Endothelial cell of umbilical vein (primary cell): ENCODE results near the gene FAM186B. TPM values are rescaled to one million over a fixed set of nuclear protein-coding genes. Genes with fewer than 3 reads are reported as not detected.

ENCODE experiments used
- BruUV-seq: library from RNA; stranded (reverse); fragments of 400-500 nt; replicated peaks from 2 replicates; lab custom pipeline; 2021; lab: Mats Ljungman, UMichigan
- CTCF ChIA-PET: fragments of 300-600, 350-600 bp; sonication (Branson Sonifier 250); formaldehyde crosslinking; loops from one replicate; lab custom pipeline; 2021; ENCODE audit warnings: antibody characterized with exemption, inconsistent platforms; lab: Charles Lee
- POLR2A ChIA-PET: fragments of 300-600, 350-600 bp; sonication (Branson Sonifier 250); formaldehyde crosslinking; loops from one replicate; lab custom pipeline; 2021; ENCODE audit warnings: antibody characterized with exemption, inconsistent platforms; lab: Charles Lee
- DNase-seq: peaks from one replicate; pipeline ENCODE4 v3.0.0-alpha.2; 2011; ENCODE audit warnings: low read depth, low spot score
- FAIRE-seq: peaks from 2 replicates; lab custom pipeline; 2011; peaks lifted over from hg19 to GRCh38; lab: Jason Lieb, UNC
- H2AFZ ChIP-seq: 2 replicates; pipeline ENCODE4 v1.6.0; 2012; ENCODE audit warnings: low read depth, low read length, control low read depth, inconsistent platforms
- H3K27ac ChIP-seq: 2 replicates; pipeline ENCODE4 v1.5.1; 2011; ENCODE audit warnings: low read depth, mild to moderate bottlenecking, control low read depth, low read length, moderate library complexity; ENCODE audit not compliant: insufficient read depth
- H3K27me3 ChIP-seq, 2 experiments: 2 replicates each; pipeline versions ENCODE4 v1.6.0 to v1.6.1; 2011; ENCODE audit warnings: low read length in 2 of 2, mixed read lengths in 1 of 2; ENCODE audit not compliant: control insufficient read depth in 2 of 2, insufficient read depth in 2 of 2
- H3K36me3 ChIP-seq, 2 experiments: 2 replicates in 1 of 2; 3 replicates in 1 of 2; pipeline ENCODE4 v1.5.1; 2011; ENCODE audit warnings: low read length in 2 of 2, mild to moderate bottlenecking in 1 of 2, moderate library complexity in 1 of 2; ENCODE audit not compliant: control insufficient read depth in 2 of 2, insufficient read depth in 2 of 2; ENCODE audit errors: extremely low read depth in 1 of 2
- H3K4me1 ChIP-seq: 3 replicates; pipeline ENCODE4 v1.5.1; 2011; ENCODE audit warnings: mild to moderate bottlenecking, low read length; ENCODE audit not compliant: control insufficient read depth, insufficient read depth; ENCODE audit errors: extremely low read depth
- H3K4me2 ChIP-seq: 2 replicates; pipeline ENCODE4 v1.6.1; 2011; ENCODE audit warnings: low read length, control low read depth, mixed read lengths; ENCODE audit not compliant: insufficient read depth
- H3K4me3 ChIP-seq, 3 experiments: fragments of 200-600 bp in 1 of 3; sonication (generic), shearing (Covaris generic) in 1 of 3; replicated peaks in 1 of 3; 2 replicates each; pipeline ENCODE4 v1.5.1; 2011 to 2016; ENCODE audit warnings: control low read depth in 3 of 3, low read length in 3 of 3, mild to moderate bottlenecking in 2 of 3, inconsistent platforms in 1 of 3, low read depth in 1 of 3, moderate library complexity in 1 of 3; ENCODE audit not compliant: insufficient read depth in 1 of 3
- H3K79me2 ChIP-seq: 2 replicates; pipeline ENCODE4 v1.6.0; 2012; ENCODE audit warnings: low read length, inconsistent platforms; ENCODE audit not compliant: control insufficient read depth, insufficient read depth
- H3K9ac ChIP-seq: replicated peaks from 2 replicates; pipeline ENCODE3; 2011; ENCODE audit warnings: low read length, control low read depth; ENCODE audit not compliant: insufficient read depth; ENCODE audit errors: extremely low read depth
- H3K9me1 ChIP-seq: replicated peaks from 3 replicates; pipeline ENCODE4 v1.6.0; 2011; ENCODE audit warnings: mild to moderate bottlenecking, low read length; ENCODE audit not compliant: control insufficient read depth, insufficient read depth; ENCODE audit errors: extremely low read depth
- H3K9me3 ChIP-seq: replicated peaks from 2 replicates; pipeline ENCODE4 v1.5.1; 2012; ENCODE audit warnings: low read length, inconsistent platforms; ENCODE audit not compliant: control insufficient read depth, insufficient read depth
- H4K20me1 ChIP-seq: replicated peaks from 2 replicates; pipeline ENCODE3; 2011; ENCODE audit warnings: mild to moderate bottlenecking, low read length; ENCODE audit not compliant: control insufficient read depth, insufficient read depth; ENCODE audit errors: extremely low read depth
- EZH2 ChIP-seq: IDR thresholded peaks from 2 replicates; pipeline ENCODE4 v1.6.1; 2012; ENCODE audit warnings: borderline replicate concordance, low read depth, mild to moderate bottlenecking, moderate library complexity, low read length, inconsistent platforms; ENCODE audit not compliant: severe bottlenecking
- FOS ChIP-seq: IDR thresholded peaks from 2 replicates; pipeline ENCODE4 v1.6.1; 2011; ENCODE audit warnings: mild to moderate bottlenecking, low read length, moderate library complexity, borderline replicate concordance; ENCODE audit not compliant: insufficient read depth
- MYC ChIP-seq: IDR thresholded peaks from one replicate; pipeline ENCODE4 v1.6.1; 2011; ENCODE audit warnings: mild to moderate bottlenecking, low read depth, low read length
- dilution Hi-C: fragments of 300-500 bp; cut with MboI; formaldehyde crosslinking; loops from one replicate; pipeline ENCODE4 v1.15.0; 2019; ENCODE audit warnings: low sequenced_read_pairs; ENCODE audit not compliant: extremely low pct_ligation_motif_present
- intact Hi-C: fragments of 100-400 bp; cut with micrococcal nuclease; formaldehyde crosslinking; loops from one replicate; pipeline ENCODE4 v1.10.0; 2022
- polyA plus RNA-seq, 4 experiments: library from polyadenylated mRNA; depleted of rRNA in 3 of 4; stranded (reverse) in 3 of 4; unstranded in 1 of 4; fragments of >200 nt; gene quantifications; 2 replicates each; pipeline versions ENCODE4 v1.2.1 to v1.2.3, GENCODE V29; 2011 to 2012; ENCODE audit warnings: missing spikeins in 1 of 4
- total RNA-seq: library from RNA; stranded (reverse); gene quantifications from 2 replicates; pipeline ENCODE4 v1.2.3, GENCODE V29; 2021
- TF ChIP-seq, protein P1 (sequence below), 2 donors: IDR thresholded peaks; 1 replicate in 1 of 2; 2 replicates in 1 of 2; pipeline ENCODE4 v1.5.1; 2011; ENCODE audit warnings: low read length in 2 of 2, mild to moderate bottlenecking in 2 of 2, moderate library complexity in 2 of 2, control low read depth in 1 of 2, inconsistent platforms in 1 of 2, low read depth in 1 of 2; ENCODE audit not compliant: insufficient read depth in 1 of 2; ENCODE audit errors: extremely low read depth in 1 of 2

Gene FAM186B
- total and polyA plus RNA-seq, 2 donors (not counting 3 experiments of a cell fraction or from before 2014, with no cell fraction given): 0.10 to 0.33 TPM

- Histone ChIP-seq H3K36me3 (peaks cover 4 to 31% of the 10 kb centered on the region in 2 experiments), H3K27ac (no peak overlapping the region), H3K9me3 (no peaks in the 10 kb centered on the region), H3K27me3 (no peaks in the 10 kb centered on the region), H3K4me1 (no peaks in the 10 kb centered on the region), H3K9ac (no peak overlapping the region), H3K79me2 (no peaks in the 10 kb centered on the region), H3K4me3 (no peak overlapping the region), H4K20me1 (no peaks in the 10 kb centered on the region), H3K4me2 (no peak overlapping the region), H3K9me1 (no peaks in the 10 kb centered on the region), H2AFZ (no peak overlapping the region)
- TF ChIP-seq EZH2: no peak
- TF ChIP-seq, protein P1, sequence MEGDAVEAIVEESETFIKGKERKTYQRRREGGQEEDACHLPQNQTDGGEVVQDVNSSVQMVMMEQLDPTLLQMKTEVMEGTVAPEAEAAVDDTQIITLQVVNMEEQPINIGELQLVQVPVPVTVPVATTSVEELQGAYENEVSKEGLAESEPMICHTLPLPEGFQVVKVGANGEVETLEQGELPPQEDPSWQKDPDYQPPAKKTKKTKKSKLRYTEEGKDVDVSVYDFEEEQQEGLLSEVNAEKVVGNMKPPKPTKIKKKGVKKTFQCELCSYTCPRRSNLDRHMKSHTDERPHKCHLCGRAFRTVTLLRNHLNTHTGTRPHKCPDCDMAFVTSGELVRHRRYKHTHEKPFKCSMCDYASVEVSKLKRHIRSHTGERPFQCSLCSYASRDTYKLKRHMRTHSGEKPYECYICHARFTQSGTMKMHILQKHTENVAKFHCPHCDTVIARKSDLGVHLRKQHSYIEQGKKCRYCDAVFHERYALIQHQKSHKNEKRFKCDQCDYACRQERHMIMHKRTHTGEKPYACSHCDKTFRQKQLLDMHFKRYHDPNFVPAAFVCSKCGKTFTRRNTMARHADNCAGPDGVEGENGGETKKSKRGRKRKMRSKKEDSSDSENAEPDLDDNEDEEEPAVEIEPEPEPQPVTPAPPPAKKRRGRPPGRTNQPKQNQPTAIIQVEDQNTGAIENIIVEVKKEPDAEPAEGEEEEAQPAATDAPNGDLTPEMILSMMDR (IDR thresholded peaks at IDR 0.05; ENCODE audit: extremely low read depth in 1 of 2, insufficient read depth in 1 of 2, low read depth in 1 of 2, low read length in 2 of 2): no peak
- TF ChIP-seq MYC: no peak
- no peak for TF ChIP-seq FOS
- intact Hi-C loops (no loop called here), dilution Hi-C loops (no loop called here)
- BruUV-seq: no TSS peak
- ChIA-PET POLR2A (no interaction called here), CTCF (interaction anchor here (1.0 to 3.2 kb wide), 7 partner anchors 8 to 225 kb away, joined by 3 to 29 read pairs (median 4); no protein-coding TSS in a partner anchor)
- FAIRE-seq (no peak), DNase-seq (no peak)
Measured at GRCh38 chr12:49556391-49557186, 48.9 kb downstream of the FAM186B start.
